Left renal pelvis (tissue), 4 donors: ENCODE measurements around the gene PPA1. TPM values are rescaled to one million over a fixed set of nuclear protein-coding genes. Genes with fewer than 3 reads are reported as not detected.
"Not testable (repeated sequence)": the region's sequence is repeated elsewhere in the genome, so short reads cannot be mapped to it uniquely, and the experiment has no call there.

Experiments
- DNase-seq, 4 donors: peaks; one replicate each; pipeline ENCODE4 v3.0.0-alpha.2; 2013; ENCODE audit warnings: low read depth in 4 of 4, low spot score in 3 of 4
- polyA plus RNA-seq, 4 donors: library from polyadenylated mRNA; unstranded; fragments of 120-200 nt; gene quantifications; one replicate each; pipeline ENCODE4 v1.2.1, GENCODE V29; 2013; ENCODE audit not compliant: insufficient read length in 4 of 4

Gene PPA1
- polyA plus RNA-seq: 100 to 1,000 TPM in 1 of 4 donors, 10 to 100 TPM in 3; 55.3 to 115 (median 89.4) TPM

DNA sequence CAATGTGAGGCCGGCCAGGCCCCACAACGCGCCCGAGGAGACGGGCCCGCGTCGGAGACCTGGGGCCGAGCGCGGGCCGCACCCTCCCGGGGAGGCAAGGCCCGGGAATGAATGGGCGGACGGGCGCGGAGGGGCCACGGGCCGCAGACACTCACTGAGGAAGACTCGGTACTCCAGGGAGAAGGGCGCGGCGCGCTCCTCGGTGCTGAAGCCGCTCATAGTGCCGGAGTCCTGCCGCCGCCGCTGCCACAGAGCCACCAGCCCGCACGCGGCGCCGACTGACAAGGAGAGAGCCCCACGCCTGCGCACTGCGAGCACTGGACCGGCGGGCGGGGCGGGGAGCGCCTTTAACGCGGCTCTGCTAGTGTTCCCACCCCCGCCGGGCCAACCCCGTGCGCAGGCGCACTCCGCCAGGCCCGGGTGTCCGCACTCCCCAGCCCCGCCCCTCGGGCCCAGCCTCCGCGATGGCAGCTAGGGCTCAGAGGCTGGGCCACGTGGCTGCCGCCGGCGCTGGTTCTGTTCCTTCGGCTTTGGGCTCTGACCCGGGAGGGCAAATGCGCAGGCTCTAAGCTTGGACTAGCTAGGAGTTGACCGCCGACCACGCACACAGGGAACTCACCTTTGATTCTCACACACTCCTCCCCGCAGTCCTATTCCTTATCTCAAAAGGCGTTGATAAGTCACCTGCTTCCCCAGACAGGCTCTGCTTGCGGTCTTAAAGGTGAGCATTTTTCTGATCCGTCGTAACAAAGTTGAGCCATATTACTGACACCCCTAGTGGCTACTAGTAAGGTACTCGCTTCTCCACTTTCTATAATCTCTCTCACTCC is at the start of gene PPA1:
Gene PPA1 (minus strand): TSS at position 321 of the 830 bp plus-strand sequence. CDS start 102 bp downstream, at position 219.
- peak; percentile 83 to 92 (median 91) for DNase-seq

GRCh38 chr10:70281609-70282008 is 48.4 kb upstream of the PPA1 start:
- DNase-seq: no peak

GRCh38 chr10:70280099-70280498 is 46.9 kb upstream of the PPA1 start:
- no peak for DNase-seq

- no peak for DNase-seq
These were observed 44.3 kb upstream of the PPA1 start for GRCh38 chr10:70277396-70278030.

- DNase-seq: no peak
These were observed 41.4 kb upstream of the PPA1 start for GRCh38 chr10:70274643-70275042.

GRCh38 chr10:70272925-70273316 is 39.7 kb upstream of the PPA1 start:
- no peak for DNase-seq

- no peak for DNase-seq
These were observed 39.0 kb upstream of the PPA1 start for GRCh38 chr10:70271996-70272924.

DNA sequence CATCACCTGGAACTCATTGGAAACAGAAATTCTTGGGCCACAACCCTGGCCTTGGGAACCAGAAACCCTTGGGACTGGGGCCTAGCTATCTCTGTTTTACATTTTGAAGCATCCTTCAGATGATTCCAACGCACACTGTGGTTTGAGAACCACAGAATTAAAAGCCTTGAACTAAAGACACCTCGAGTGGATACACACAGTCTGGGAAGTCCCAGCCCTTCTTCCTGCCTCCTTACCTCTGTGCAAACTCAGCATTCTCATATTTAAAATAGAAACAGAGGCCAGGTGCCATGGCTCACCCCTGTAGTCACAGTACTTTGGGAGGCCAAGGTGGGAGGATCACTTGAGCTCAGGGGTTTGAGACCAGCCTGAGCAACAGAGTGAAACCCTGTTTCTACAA is 37.7 kb upstream of the PPA1 start:
- no peak for DNase-seq

- no peak for DNase-seq
These were observed 36.5 kb upstream of the PPA1 start for GRCh38 chr10:70269741-70270140.

DNA sequence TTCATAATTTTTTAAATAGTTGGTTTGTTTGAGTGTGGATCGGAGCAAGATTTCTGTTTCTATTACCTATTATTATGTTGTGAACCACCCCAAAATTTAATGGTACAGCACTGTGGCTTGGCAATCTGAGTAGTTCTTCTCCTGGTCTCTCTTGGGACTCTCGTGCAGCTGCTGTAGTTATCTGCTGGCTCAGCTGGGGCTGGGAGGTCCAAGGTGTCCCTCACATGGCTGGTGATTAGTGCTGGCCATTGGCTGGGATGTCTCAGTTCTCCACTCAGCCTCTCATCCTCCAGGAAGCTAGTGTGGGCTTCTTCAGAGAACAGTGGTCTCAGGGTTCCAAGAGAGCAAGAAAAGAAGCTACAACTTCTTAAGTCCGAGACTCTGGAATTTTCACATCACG is 35.1 kb upstream of the PPA1 start:
- no peak for DNase-seq

GRCh38 chr10:70267161-70267933 is 34.1 kb upstream of the PPA1 start:
- DNase-seq: no peak

DNA sequence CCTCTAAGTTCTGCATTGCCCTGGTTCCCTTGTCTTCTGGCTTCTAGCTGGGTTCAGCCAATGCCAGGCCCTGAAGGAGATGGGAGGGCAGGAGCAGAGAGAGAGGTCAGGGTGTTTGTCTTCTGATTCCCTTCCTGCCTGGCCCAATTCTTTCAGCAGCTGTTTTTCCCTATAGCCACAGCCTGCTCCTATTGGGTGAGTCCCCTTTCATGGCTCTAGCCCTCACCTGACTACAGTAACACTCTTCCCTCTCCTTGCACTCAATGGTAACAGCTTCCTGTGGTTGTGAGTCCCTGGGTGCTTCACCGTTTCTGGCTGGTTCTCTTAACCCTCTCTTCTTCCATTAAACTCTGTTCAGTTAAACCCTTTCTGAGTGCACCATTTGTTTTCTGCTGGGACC is 33.5 kb upstream of the PPA1 start:
- no peak for DNase-seq

GRCh38 chr10:70266056-70266455 is 32.8 kb upstream of the PPA1 start:
- no peak for DNase-seq

GRCh38 chr10:70265032-70265689 is 31.9 kb upstream of the PPA1 start:
- DNase-seq: no peak

DNA sequence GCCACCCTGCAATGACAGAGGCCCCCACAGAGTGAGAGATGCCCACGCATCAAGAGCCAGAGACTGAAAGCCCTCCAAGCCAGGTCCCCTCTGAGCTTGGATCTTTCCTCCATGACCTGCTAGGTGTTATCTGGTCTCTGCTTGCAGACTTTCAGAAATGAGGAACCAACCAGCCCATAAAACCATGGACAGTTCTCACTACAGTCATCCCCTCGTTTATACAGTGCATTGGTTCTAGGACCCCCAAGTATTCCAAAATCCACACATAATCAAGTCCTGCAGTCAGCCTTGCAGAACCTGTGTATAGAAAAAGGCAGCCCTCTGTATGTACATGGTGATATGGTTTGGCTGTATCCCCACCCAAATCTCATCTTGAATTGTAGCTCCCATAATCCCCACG is 27.5 kb upstream of the PPA1 start:
- no peak for DNase-seq

DNA sequence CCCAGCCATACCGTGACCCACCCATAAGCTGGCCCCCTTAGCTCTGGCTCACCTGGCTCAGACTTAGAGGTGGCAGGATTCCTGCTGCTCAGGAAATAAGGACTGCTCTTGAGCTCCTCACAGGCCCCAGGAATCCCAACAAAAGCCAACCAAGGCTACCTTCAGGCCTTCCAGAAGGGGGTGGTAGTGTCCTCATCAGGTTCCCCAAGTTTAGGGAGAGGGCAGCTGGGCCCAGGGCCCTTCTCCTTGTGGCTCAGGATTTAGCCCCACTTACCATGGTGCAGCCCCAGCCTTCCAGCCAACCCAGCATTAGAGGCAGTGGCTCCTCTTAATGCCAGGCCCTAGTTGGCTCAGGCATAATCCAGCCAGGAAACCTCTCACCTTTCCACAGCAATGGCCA is 27.0 kb upstream of the PPA1 start:
- DNase-seq: no peak

DNA sequence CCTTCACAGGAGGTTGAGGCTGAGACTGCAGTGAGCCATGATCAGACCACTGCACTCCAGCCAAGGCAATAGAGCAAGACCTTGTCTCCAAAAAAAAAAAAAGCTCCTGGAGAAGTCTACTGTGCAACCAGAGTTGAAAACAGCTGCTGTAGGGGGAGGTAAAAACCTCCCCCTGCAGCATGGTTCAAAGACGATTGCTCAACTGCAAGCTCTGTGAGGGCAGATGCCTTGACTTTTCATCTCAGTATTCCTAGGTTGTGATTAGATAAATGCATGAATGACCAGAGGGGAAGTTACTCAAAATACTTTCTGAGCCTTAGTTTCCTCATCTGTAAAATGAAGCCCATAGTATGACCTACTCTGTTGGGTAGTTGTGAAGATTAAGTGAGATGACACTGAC is 25.0 kb upstream of the PPA1 start:
- no peak for DNase-seq

DNA sequence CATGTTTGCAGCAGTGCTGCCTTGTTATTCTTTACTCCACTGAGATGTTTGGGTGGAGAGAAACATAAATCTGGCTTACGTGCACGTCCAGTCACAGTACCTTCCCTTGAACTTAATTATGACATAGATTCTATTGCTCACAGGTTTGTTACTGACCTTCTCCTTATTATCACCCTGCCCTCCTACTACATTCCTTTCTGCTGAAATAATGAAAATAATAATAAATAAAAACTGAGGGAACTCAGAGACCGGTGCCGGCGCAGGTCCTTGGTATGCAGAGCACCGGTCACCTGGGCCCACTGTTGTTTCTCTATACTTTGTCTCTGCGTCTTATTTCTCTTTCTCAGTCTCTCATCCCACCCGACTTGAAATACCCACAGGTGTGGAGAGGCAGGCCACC is 24.6 kb upstream of the PPA1 start:
- DNase-seq: not testable (repeated sequence)

GRCh38 chr10:70256463-70256862 is 23.2 kb upstream of the PPA1 start:
- DNase-seq: no peak
